Activated CD4-positive, alpha-beta T cell treated with anti-CD3 and anti-CD28 coated beads, Interleukin-2, amount 50 U/mL, for 48 hours (primary cell): ENCODE measurements around the gene PTPN2.
"Not testable (repeated sequence)": the region's sequence is repeated elsewhere in the genome, so short reads cannot be mapped to it uniquely, and the experiment has no call there.

ENCODE experiments used
- DNase-seq, 2 experiments: peaks; one replicate each; pipeline ENCODE4 v3.0.0-alpha.2; 2020

Gene PTPN2

GRCh38 chr18:12890964-12891363, 6.9 kb upstream of the PTPN2 start:
- no peak for DNase-seq

DNA sequence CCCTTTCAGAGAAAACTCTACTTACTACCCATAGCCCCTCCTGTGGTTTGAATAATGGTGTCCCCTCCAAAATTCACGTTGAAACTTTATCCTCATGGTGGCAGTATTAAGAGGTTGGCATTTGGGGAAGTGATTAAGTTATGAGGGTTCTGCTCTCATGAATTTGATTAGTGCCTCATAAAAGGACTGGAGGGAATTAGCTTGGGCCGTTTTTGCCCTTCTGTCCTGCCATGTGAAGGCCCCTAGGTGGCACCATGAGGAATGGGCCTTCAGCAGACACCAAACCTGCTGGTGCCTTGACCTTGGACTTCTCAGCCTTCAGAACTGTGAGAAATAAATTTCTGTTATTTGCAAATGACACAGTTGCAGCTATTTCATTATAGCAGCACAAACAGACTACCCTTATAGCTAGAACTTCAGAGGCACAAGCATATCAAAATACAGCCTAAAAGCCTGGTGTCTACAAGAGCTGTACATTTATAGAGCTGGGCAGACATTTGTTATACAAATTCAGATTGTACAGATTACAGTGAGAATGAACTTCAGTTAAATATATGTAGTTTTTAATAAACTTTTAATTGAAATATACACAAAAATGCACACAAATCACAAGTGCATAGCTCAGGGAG, 2.6 kb upstream of the PTPN2 start:
- DNase-seq = peak in 1 of 2 experiments; percentile 30

GRCh38 chr18:12885500-12885899, 1.5 kb upstream of the PTPN2 start:
- DNase-seq = no peak

- DNase-seq = no peak
These were observed 628 bp upstream of the PTPN2 start for GRCh38 chr18:12884406-12885323.

- DNase-seq = peak in 1 of 2 experiments; percentile 20
These were observed 709 bp downstream of the PTPN2 start for GRCh38 chr18:12883372-12883683.

DNA sequence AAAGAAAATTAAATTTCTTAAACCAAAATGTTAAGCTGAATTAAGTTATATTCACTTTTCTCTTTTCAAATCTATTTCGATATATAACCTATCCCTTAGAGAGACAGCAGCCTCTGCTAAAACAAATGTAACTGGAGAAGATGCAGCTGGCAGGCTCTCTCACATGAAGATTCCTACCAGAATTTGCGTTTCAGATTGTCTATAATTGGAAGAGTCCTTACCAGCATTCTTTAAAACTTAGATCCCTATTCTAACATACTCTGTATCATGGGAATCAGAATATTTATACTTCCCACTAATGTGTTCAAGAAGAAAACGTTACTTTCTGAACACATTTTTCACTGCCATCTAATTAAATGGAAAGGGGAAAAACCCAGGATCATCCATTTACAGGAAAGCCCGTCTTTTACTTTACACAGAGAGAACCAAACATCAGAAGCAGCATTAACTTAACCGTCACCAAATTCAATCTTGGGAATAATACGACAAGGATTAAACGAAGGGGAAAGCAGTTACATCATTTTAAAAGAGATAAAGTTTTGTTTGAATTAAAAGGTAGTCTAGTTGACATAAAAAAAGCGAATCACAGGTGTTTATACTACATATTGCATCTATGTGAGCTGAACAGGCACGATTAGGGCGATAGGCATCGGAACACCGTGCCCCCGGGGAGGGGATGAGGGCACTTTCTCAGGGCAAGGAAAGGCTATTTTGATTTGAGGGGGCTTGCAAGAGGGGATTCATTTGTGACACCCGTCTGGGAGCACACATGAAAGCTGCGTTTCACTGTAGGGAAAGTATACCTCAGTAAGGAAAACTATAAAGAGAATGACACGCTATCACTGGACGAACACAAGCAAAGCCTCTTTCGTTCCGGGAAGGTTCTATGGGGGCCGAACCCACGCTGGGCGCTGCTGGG, 1.3 kb downstream of the PTPN2 start:
- DNase-seq = no peak

DNA sequence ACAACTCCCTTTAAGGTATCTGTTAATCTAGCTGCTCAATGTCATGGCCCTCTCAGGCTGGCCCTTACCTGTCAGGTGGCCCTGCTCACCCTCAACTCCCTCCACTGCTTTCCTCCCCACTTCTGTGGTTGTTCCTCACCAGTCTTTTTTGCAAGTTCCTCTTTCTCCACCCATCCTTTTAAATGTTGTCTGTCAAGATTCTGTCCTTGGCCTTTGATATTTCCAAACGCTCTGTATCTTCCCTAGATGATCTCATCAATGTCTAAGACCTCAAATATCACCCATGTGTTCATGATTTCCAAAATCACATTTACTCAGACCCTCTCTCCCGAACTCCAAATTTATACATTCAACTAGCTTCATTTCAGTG, 3.5 kb downstream of the PTPN2 start:
- no peak for DNase-seq

DNA sequence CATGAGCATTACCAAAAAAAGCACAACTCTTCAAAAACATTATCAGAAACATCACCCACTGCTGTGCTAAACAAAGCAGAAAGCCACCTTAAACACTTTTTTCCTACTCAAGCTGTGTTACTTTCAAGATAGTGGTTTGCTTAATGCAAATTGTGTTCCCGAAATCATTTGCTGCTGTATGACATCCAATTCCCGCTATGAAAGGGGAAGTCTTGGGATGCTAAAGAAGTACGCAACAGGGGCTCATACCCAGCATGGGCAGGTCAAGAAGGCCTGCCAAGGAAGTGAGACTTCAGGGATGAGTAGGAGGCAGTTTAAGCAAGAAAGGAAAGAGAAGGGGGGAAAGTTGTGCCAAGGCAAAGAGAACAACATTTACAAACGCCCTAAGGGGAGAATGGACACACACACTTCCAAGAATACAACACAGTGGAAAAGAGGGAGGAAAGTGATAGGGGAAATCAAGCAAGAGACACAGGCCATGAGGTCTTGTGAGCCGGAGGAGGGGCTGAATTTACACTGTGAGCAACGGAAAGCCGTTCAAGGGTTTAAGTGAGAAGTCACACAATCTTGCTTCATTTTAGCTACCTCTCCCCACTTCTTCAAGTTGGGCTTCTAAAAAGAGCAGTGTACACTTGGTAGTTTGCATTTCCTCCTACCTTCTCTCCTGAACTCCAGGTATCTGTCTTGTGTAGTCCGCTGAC, 4.0 kb downstream of the PTPN2 start:
- no peak for DNase-seq

GRCh38 chr18:12874992-12875391, 9.0 kb downstream of the PTPN2 start:
- not testable (repeated sequence) for DNase-seq

DNA sequence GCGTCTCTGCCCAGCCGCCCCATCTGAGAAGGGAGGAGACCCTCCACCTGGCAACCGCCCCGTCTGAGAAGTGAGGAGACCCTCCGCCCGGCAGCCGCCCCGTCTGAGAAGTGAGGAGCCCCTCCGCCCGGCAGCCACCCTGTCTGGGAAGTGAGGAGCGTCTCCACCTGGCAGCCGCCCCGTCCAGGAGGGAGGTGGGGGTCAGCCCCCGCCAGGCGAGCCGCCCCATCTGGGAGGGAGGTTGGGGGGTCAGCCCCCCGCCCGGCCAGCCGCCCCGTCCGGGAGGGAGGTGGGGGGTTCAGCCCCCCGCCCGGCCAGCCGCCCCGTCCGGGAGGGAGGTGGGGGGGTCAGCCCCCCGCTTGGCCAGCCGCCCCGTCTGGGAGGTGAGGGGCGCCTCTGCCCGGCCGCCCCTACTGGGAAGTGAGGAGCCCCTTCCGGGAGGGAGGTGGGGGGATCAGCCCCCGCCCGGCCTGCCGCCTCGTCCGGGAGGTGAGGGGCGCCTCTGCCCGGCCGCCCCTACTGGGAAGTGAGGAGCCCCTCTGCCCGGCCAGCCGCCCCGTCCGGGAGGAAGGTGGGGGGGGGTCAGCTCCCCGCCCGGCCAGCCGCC, 10.0 kb downstream of the PTPN2 start:
- DNase-seq = not testable (repeated sequence)

DNA sequence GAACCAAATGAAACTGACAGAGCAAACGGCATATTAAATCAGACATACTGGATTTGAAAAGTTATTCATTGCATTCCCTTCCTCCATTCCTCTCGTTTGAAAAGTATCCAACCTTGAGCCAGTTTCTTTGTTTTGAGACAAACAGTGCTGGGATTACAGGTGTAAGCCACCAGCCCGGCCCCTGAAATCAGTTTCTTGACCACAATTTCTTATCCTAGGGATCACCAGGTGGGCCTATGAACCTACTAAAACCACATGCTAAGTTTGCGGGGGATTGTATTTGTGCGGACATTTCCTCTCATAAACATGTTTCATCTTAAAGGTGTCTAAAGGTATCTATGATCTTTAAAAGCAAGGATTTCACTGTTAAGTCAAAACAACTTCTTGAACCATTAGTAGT, 11.6 kb downstream of the PTPN2 start:
- no peak for DNase-seq

DNA sequence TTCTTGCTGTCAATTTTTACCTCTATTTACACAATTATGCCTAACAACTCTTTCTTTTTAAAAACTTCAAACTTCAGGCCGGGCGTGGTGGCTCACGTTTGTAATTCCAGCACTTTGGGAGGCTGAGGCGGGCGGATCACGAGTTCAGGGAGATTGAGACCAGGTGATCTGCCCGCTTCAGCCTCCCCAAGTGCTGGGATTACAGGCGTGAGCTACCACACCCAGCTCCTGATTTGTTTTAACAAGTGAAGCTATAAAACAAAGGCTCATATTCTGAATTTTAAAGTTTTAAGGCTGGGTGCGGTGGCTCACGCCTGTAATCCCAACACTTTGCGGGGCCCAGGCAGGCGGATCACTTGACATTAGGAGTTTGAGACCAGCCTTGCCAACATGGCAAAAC, 15.5 kb downstream of the PTPN2 start:
- no peak for DNase-seq

DNA sequence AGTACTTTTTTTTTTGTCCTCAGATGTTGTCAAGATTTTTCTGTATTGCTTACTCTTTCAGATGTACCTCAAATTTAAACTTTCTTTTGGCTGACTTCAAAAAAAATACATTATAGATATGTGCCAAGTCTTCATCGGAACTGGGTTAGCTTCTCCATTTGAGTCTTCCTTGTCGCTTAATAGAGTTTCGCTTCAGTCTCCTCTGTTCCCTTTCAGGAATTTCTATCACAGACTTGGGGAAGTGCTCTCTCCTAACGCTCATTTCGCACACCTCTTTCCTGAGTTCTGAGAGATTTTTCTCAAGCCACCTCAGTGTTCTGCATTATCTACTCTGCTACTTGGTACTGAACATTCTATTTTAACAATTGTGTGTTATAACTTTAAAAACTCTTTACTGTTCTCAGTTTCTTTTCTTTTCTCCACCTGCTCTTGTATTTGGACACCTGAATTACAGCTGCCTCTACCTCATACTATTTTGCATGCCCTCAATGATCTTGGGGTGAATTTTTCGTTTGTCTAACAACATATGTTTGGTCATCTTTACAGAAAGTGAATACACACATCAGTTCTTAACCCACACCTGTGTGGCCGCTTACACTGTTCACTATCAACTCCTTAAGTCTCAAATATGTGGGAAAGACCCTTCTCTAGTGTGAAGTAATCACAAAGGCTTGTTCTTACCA, 16.5 kb downstream of the PTPN2 start:
- DNase-seq = no peak

- no peak for DNase-seq
These were observed 20.3 kb downstream of the PTPN2 start for GRCh38 chr18:12863687-12864216.

GRCh38 chr18:12862874-12863482, 21.1 kb downstream of the PTPN2 start:
- DNase-seq = no peak

DNA sequence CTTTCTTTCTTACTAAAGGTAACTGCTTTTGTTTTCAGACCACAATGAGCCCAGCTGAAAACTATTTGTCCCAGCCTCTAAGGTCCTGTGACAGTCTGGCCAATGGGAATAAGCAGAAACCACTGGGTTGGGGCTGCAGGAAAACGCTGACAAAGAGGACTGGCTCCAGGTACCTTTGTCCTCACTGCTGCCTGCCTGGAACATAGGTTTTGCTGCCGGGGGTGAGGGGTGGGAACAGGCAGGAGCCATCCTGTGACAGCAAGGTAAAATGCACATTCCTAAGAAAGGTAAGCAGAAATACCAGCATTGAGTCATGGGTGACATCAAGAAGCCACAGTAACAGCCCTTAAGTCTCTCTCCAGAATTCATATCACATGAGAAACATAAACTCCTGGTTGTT, 21.6 kb downstream of the PTPN2 start:
- no peak for DNase-seq

GRCh38 chr18:12861637-12862036, 22.4 kb downstream of the PTPN2 start:
- no peak for DNase-seq

DNA sequence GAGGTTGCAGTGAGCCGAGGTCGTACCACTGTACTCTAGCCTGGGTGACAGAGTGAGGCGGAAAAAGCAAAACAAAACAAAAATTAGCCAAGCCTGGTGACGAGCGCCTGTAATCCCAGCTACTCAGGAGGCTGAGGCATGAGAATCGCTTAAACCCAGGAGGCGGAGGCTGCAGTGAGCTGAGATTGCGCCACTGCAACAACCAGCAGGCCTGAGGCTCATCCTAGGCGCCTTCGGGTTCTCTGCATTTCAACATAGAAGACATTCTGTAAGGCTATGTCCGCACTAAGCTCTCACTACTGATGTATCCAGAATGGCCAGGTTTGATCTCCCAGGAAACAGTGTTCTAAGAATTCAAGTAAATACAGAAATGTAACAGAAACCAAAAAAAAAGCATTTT, 23.5 kb downstream of the PTPN2 start:
- DNase-seq = no peak

GRCh38 chr18:12858991-12859390, 25.0 kb downstream of the PTPN2 start:
- DNase-seq = no peak

DNA sequence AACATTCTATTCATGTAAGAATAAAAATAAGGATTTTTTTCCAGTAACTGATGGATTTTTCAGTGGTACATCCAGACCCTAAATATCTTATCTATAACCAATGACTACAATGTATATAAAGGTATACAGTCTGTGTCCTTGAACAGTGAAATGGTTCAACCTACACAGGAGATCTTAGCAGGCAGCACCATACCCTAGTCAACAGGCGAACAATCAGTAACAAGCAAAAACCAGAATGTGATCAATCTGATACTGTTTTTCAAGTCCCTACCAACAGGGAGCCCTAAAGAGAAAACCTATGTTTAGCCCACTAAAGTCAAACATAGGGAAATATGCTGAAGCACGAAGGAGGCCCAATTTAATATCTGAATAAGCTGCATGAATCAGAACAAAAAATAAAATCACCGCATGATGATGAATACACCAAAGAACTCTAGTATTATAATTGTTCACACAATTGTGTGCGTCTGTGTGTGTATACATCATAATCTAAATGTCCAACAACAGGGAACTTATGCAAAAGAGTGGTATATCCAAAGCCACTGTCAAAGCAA, 26.0 kb downstream of the PTPN2 start:
- DNase-seq = no peak
